Activated CD8-positive, alpha-beta T cell treated with anti-CD3 and anti-CD28 coated beads for 36 hours (primary cell): ENCODE data around the gene PRELP. TPM values are rescaled to one million over a fixed set of nuclear protein-coding genes. Genes with fewer than 3 reads are reported as not detected.

Experiments used
- ATAC-seq: fragments of 200-7000 bp; cut with Tn5 transposase; one replicate; pipeline ENCODE4 v1.10.0; 2021; ENCODE audit warnings: mild to moderate bottlenecking, moderate library complexity
- CTCF ChIA-PET: fragments of 350-600 bp; sonication (Branson Sonifier 250); formaldehyde crosslinking; loops from one replicate; lab custom pipeline; 2021; ENCODE audit warnings: antibody characterized with exemption; lab: Charles Lee
- POLR2A ChIA-PET: fragments of 350-600 bp; sonication (Branson Sonifier 250); formaldehyde crosslinking; loops from one replicate; lab custom pipeline; 2021; ENCODE audit warnings: antibody characterized with exemption; lab: Charles Lee
- DNase-seq: peaks from one replicate; pipeline ENCODE4 v3.0.0-alpha.2; 2020
- H3K27ac Mint-ChIP-seq: one replicate; pipeline ENCODE4 v1.8.0; 2021; ENCODE audit warnings: mild to moderate bottlenecking, mixed read lengths
- H3K27me3 Mint-ChIP-seq: one replicate; pipeline ENCODE4 v1.8.0; 2021; ENCODE audit warnings: mixed read lengths
- H3K36me3 Mint-ChIP-seq: one replicate; pipeline ENCODE4 v1.8.0; 2021; ENCODE audit warnings: low read depth, mixed read lengths
- H3K4me1 Mint-ChIP-seq: one replicate; pipeline ENCODE4 v1.8.0; 2021; ENCODE audit warnings: low read depth, mixed read lengths
- H3K4me3 Mint-ChIP-seq: one replicate; pipeline ENCODE4 v1.8.0; 2021; ENCODE audit warnings: mild to moderate bottlenecking, moderate library complexity, mixed read lengths
- H3K9me3 Mint-ChIP-seq: one replicate; pipeline ENCODE4 v1.8.0; 2021; ENCODE audit warnings: mixed read lengths
- CTCF ChIP-seq: fragments of 200-600 bp; IDR thresholded peaks from one replicate; pipeline ENCODE4 v1.8.0; 2022; ENCODE audit warnings: antibody characterized with exemption, mild to moderate bottlenecking
- intact Hi-C: fragments of 100-400 bp; cut with micrococcal nuclease; formaldehyde crosslinking; loops from one replicate; pipeline ENCODE4 v1.10.0; 2022
- total RNA-seq, 2 experiments: library from RNA; stranded (reverse); gene quantifications; one replicate each; pipeline ENCODE4 v1.2.3, GENCODE V29; 2021

Gene PRELP
- total RNA-seq, 2 experiments from 2014 or later = not detected

DNA sequence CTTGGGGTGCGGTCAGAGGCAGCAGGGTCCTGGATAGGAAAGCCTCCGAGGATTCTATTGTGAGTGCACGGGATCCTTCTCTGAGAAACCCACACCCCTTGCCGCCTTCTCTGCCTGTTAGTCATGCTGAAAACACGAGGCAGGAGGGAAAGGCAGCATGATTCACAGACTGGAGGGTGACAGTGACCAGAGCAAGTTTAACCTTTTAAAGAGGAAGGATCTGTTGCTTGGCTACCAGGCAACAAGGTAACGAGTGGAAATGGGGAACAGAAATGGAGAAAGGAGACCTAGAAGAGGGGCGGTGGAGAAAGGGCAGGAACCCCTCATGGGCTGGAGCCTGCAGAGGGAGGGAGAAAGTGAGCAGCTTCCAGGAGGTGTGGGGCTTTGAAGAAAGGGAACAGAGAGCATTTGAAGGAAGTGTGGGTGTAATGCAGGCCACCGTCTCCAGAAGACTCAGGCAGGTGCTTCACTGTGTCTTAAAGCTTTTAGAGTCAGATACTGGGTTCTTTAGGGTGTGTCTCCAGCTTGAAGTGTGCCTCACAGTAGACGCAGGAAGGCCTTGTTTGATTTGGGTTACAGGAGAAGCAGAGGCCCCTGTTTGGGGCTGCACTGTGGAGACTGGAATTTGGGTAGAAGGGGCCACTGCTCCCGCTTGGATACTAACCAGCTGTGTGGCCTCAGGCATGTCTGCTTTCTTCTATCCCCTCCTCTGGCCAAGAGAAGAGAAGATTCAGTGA lies 37.4 kb downstream of the PRELP start:
- CTCF ChIA-PET = interaction anchor here (1.0 to 2.6 kb wide), 4 partner anchors 9 to 246 kb away, joined by 3 to 15 read pairs (median 4); no protein-coding TSS in a partner anchor
- peak overlapping the region; percentile 78 for H3K27ac Mint-ChIP-seq
- H3K27me3 Mint-ChIP-seq = no peaks in the 10 kb centered on the region
- no peaks in the 10 kb centered on the region for H3K36me3 Mint-ChIP-seq
- peaks cover 29% of the 10 kb centered on the region for H3K4me1 Mint-ChIP-seq
- TF ChIP-seq CTCF = no peak
- DNase-seq = peak; percentile 77
- peak; percentile 89 for ATAC-seq
- no peak overlapping the region for H3K4me3 Mint-ChIP-seq
- POLR2A ChIA-PET = no interaction called here
- no peaks in the 10 kb centered on the region for H3K9me3 Mint-ChIP-seq
- intact Hi-C loops = no loop called here

- no peak for ATAC-seq
- no peaks in the 10 kb centered on the region for H3K36me3 Mint-ChIP-seq
- H3K4me3 Mint-ChIP-seq = no peak overlapping the region
Observed at GRCh38 chr1:203513585-203514031, 38.0 kb downstream of the PRELP start.

DNA sequence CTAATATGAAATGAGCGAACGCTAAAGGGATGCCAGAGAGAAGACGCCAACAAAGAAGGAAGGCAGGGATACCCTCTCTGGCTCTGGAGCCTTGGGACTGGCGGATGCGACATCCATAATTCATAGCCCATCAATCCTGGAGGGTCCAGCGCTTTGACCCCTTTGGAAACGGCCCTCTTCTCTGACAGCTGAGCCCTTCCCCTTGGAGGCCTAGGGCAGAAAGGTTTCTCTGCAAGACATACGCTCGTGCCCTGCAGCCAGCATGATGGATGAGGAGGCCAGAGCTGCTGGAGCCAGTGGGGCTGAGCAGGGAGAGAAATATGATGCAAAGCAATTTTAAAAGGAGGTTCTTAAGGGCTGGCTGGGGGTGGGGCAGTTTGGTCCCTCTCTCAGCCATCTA lies 40.6 kb downstream of the PRELP start:
- DNase-seq = no peak
- Mint-ChIP-seq H3K9me3 (no peaks in the 10 kb centered on the region), H3K27me3 (no peaks in the 10 kb centered on the region), H3K27ac (no peak overlapping the region), H3K36me3 (no peaks in the 10 kb centered on the region), H3K4me1 (peaks cover 29% of the 10 kb centered on the region), H3K4me3 (no peak overlapping the region)
- intact Hi-C loops = no loop called here
- POLR2A ChIA-PET = no interaction called here
- CTCF ChIA-PET = interaction anchor here (1.3 to 4.4 kb wide), 2 partner anchors 29 to 186 kb away, joined by 4 to 17 read pairs; no protein-coding TSS in a partner anchor
- ATAC-seq = no peak
- TF ChIP-seq CTCF = no peak

More at GRCh38 chr1:203513585-203514031, 38.0 kb downstream of the PRELP start:
- H3K4me1 Mint-ChIP-seq = peaks cover 29% of the 10 kb centered on the region
- H3K9me3 Mint-ChIP-seq = no peaks in the 10 kb centered on the region
- ChIA-PET POLR2A (no interaction called here), CTCF (interaction anchor here (1.0 to 2.6 kb wide), 4 partner anchors 9 to 246 kb away, joined by 3 to 15 read pairs (median 4); no protein-coding TSS in a partner anchor)
- H3K27ac Mint-ChIP-seq = peak overlapping the region; percentile 78
- no peak for TF ChIP-seq CTCF
- H3K27me3 Mint-ChIP-seq = no peaks in the 10 kb centered on the region
- intact Hi-C loops = no loop called here
- DNase-seq = no peak

- H3K36me3 Mint-ChIP-seq = no peaks in the 10 kb centered on the region
- CTCF ChIA-PET = interaction anchor here (1.3 to 4.4 kb wide), 2 partner anchors 29 to 185 kb away, joined by 4 to 17 read pairs; no protein-coding TSS in a partner anchor
- no peak for TF ChIP-seq CTCF
- POLR2A ChIA-PET = no interaction called here
- no peak for ATAC-seq
- intact Hi-C loops = no loop called here
- H3K27ac Mint-ChIP-seq = no peak overlapping the region
- H3K4me3 Mint-ChIP-seq = no peak overlapping the region
- no peaks in the 10 kb centered on the region for H3K9me3 Mint-ChIP-seq
- peaks cover 29% of the 10 kb centered on the region for H3K4me1 Mint-ChIP-seq
- DNase-seq = no peak
- no peaks in the 10 kb centered on the region for H3K27me3 Mint-ChIP-seq
Observed at GRCh38 chr1:203516906-203517305, 41.3 kb downstream of the PRELP start.
